Measurements from ENCODE around the gene TBXA2R.

DNA sequence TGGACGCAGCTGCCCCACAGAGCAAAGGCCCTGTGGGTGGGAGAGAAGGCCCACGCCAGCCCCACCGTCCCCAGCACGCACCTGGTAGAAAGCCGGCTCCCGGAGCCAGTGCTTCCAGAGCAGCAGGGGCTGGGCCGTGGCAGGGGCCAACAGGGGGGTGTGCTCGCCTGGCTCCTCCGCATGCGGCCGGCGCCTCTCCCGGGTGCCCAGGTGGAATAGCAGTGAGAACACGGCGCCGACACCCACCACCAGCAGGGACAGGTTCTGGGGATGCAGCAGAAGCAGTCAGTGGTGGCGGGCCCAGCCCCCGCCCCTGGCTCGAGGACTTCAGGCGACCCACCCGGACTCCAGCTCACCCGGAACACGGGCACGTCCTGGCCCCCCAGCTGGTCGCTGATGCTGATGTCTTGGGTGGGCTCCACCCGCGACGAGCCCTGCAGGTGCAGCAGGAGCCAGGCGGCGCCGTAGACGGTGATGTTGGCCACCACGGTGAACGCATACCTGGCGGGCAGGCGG lies 58.9 kb downstream of the TBXA2R start:
- TF ChIP-seq, protein P1, sequence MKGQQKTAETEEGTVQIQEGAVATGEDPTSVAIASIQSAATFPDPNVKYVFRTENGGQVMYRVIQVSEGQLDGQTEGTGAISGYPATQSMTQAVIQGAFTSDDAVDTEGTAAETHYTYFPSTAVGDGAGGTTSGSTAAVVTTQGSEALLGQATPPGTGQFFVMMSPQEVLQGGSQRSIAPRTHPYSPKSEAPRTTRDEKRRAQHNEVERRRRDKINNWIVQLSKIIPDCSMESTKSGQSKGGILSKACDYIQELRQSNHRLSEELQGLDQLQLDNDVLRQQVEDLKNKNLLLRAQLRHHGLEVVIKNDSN (IDR thresholded peaks at IDR 0.05) = no peak
- TF ChIP-seq CREB1 (IDR thresholded peaks at IDR 0.05; ENCODE audit: low read depth) (no peak), CEBPB (IDR thresholded peaks at IDR 0.05) (no peak), RAD21 (IDR thresholded peaks at IDR 0.05; ENCODE audit: low read depth) (no peak)
- TF ChIP-seq, protein P2, sequence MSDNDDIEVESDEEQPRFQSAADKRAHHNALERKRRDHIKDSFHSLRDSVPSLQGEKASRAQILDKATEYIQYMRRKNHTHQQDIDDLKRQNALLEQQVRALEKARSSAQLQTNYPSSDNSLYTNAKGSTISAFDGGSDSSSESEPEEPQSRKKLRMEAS (IDR thresholded peaks at IDR 0.05) = no peak

Data from Ishikawa (cell line).